Measurements from ENCODE around the gene MUC4.
A peak's percentile ranks its signal among the peaks of the same experiment; 100 is the strongest.
"Not testable (repeated sequence)": the region's sequence is repeated elsewhere in the genome, so short reads cannot be mapped to it uniquely, and the experiment has no call there.

The MUC4 gene

DNA sequence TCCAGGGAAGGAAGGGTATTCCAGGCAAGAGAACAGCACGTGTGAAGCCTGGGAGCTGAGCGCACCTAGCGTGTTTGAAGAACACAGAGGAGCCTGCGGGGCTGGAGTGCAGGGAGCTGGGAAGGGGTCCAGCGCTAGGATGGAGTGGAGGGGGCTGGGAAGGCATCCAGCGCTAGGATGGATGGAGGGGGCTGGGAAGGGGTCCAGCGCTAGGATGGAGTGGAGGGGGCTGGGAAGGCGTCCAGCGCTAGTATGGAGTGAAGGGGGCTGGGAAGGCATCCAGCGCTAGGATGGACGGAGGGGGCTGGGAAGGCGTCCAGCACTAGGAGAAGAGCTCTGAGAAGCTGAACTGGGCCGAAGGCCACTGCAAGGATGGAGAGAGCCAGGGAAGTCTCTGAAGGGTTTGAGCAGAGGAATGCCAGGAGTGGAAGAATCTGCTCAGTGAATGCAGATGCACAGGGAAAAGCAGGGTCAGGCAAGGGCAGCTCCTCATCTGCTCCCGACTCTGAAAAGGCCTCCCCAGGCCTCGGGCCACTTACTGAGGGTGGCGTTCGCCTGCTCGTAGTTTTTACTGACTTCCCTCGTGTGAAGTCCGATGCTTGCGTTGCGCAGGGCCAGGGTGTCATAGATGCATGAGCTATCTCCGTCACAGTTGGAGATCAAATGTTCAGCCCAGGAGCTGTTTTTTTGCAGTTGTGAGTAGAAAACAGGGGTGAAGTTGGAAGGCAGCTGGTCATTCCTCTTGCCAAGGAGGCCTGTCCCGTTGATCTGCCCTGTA is 51.2 kb downstream of the MUC4 start:
- peak; percentile 32 for DNase-seq (ENCODE audit: low spot score)

DNA sequence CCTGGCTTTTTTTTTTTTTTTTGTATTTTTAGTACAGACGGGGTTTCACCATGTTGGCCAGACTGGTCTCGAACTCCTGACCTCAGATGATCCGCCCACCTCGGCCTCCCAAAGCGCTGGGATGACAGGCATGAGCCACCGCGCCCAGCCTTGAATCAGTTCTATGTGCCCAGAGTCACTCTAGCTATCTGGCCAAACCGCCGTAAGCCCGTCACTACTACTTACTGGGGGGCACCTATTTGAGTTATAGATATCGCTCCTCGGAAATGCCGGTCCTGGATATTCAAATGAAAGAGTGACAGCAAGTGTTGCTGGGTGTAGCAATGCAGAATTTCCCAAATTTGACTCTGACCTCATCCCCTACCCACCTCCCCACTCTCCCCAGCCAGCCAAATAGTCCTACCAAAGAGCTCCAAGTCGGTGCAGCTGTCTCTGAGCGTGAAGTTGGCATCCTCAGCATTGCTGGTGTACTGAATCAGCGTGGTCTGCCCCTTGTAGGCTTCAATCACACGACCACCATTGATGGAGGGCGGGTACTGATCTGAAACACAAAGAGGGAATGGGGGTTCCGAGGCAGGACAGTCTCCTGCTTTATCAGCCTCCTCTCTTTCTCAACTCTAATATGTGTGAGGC is 52.9 kb downstream of the MUC4 start:
- no peak for DNase-seq (ENCODE audit: low spot score)

GRCh38 chr3:195757827-195758226 is 53.9 kb downstream of the MUC4 start:
- DNase-seq (ENCODE audit: low spot score), result no peak

DNA sequence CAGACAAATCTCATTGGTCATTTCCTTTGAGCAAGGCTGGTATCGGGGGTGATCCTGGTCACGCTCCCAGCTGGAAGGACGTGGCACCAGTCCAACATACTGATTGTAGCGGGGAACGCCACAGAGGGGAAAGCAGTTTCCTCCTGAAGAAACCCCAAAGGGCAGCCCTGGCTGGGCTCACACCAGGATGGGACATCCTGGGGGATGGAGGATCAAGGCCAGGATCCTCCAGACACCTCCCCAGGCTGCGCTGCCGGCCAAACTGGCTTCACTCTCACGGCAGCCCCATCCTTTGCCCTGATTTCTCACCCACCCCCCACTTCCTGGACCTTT is 54.3 kb downstream of the MUC4 start:
- no peak for DNase-seq (ENCODE audit: low spot score)

- DNase-seq (ENCODE audit: low spot score), result no peak
These were observed 55.7 kb downstream of the MUC4 start for GRCh38 chr3:195755791-195756676.

- no peak for DNase-seq (ENCODE audit: low spot score)
These were observed 56.3 kb downstream of the MUC4 start for GRCh38 chr3:195755391-195755790.

- no peak for DNase-seq (ENCODE audit: low spot score)
These were observed 56.8 kb downstream of the MUC4 start for GRCh38 chr3:195754906-195755305.

DNA sequence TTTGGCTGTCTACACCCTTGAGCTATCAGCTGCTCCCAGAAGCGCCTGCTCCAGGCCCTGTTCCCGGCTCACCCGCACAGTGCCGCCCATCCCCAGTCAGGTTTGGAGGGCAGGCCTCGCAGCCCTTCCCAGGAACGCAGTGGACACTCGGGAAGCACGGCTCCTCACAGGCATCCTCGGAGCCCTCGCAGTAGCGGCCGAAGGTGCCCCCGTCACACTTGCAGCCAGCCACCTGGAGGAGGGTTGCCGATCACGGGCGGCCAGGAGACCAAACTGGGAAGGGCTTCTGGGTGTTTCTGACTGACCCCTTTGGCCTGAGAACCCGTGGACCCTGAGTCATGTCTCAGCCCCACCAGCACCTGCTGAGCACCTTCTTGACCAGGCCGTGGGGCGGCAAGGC is 57.6 kb downstream of the MUC4 start:
- DNase-seq (ENCODE audit: low spot score), result no peak

- no peak for DNase-seq (ENCODE audit: low spot score)
These were observed 58.1 kb downstream of the MUC4 start for GRCh38 chr3:195753581-195753980.

DNA sequence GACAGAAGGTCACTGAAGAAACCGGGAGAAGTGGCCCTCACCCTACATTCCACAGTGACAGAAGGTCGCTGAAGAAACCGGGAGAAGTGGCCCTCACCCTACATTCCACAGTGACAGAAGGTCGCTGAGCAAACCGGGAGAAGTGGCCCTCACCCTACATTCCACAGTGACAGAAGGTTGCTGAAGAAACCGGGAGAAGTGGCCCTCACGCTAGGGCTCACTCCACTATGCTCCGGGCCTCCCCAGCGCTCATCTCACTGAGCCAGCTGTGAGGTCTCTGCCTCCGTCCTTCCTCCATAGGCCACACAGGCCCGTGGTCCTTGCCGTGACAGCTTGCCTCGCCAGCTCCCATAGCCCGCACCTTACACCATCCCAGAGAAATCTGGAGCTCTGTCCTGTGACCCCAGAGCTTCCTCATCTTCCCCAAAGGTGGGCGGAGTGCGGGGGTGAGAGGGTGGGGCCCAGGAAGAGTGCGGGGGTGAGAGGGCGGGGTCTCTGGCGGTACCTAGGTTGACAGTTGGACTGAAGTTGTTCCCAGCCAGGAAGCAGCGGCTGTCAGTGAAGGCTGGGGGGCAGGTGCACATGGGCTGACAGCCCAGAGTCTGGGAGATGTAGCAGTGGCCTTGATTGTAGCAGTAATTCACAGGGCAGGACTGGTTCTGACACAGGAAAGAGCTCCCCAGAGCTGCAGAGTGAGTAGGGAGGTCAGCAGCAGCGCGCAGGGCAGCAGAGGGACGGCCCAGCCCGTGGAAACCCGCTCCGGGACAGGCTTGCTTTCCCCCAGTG is 59.0 kb downstream of the MUC4 start:
- DNase-seq (ENCODE audit: low spot score), result no peak

DNA sequence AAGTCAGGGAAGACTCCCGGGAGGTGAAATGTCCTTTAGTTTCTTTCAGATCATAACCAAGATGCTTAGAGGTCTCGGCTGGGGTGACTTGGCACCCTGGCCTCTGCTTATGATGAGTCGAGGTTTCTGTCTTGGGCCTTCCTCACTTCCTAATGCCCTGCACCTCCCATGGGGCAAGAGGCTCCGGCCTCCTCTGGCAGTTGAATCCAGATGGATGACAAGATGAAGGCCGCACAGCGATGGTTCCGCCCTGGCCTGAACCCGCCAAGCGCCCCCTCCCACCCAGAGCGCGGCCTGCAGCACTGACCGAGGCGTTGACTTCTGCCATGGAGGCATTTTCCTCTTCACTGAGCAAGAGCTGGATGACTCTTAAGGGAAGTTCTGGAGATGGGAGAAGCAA is 59.7 kb downstream of the MUC4 start:
- DNase-seq (ENCODE audit: low spot score), result no peak

- DNase-seq (ENCODE audit: low spot score), result no peak
These were observed 60.2 kb downstream of the MUC4 start for GRCh38 chr3:195751560-195751959.

DNA sequence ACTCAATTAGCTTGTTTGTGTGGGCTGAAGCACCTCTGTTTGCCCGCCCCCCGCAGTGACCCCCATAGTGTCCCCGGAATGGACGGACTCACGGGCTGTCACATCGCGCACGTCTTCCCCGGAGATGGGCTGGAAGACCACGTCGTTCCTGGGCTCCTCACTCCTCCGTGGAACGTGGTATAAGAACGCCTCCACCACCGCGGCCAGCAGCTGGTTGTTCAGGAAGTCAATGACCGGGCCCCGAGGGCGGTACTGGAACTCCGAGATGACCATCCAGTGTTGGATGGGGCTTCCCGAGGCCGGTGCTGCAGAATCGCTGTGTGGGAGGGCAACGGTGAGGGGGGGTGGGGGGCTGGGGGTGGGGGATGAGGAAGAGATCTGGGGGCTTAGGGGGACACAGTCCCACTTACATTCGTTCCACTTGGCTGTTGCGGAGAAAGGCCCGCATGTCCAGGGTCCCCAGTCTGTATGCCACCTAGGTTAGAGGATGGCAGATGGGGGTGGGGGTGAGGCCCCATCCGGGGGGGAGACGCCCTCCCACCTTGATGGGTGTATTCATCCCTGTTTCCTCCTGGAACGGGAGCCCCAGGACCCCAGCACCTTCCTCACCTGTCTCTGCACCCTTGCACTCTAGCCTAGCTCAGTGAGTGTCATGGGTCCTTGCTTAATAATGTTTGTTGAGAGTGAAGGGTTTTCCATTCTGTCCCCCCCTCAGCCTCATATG is 60.8 kb downstream of the MUC4 start:
- DNase-seq (ENCODE audit: low spot score), result no peak

GRCh38 chr3:195749101-195749500 is 62.6 kb downstream of the MUC4 start:
- not testable (repeated sequence) for DNase-seq (ENCODE audit: low spot score)

DNA sequence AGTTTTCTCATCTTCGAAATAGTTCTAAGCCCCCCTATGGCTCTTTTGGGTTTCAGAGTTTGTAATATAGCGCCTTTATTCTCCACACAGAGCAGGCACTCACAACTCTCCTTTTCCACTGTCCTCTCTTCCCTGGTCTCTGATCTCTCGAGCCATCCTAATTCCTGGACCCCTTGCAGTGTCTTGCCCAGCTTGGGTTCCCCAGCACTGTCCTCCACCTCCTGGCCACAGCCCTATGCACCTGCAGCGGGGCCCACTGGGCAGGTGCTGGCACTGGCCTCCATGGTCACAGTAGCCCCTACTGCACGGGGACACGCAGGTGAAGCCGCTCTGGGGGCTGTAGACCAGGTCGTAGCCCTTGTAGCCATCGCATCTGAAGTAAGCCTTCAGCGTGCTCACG is 63.1 kb downstream of the MUC4 start:
- DNase-seq (ENCODE audit: low spot score), result no peak

DNA sequence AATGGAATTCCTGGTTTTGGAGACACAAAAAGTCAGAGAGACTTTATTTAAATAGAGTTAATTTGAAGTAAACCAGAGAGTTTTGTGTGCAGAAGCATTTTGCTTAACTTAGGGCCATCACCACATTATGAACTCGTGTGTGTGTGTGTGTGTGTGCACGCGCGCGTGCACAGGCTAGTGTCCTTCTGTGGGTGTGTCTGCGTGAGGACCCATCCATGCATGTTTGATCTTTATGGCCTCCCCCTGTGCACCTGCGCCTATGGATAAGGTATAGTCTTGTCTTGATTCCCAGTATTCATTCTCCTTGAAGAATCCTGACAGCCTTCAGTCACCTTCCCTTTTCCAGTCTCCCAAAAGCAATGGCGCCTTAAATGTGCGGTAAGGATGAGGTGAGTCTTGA is 65.0 kb downstream of the MUC4 start:
- DNase-seq (ENCODE audit: low spot score), result no peak

- DNase-seq (ENCODE audit: low spot score), result no peak
These were observed 65.4 kb downstream of the MUC4 start for GRCh38 chr3:195746346-195746745.

DNA sequence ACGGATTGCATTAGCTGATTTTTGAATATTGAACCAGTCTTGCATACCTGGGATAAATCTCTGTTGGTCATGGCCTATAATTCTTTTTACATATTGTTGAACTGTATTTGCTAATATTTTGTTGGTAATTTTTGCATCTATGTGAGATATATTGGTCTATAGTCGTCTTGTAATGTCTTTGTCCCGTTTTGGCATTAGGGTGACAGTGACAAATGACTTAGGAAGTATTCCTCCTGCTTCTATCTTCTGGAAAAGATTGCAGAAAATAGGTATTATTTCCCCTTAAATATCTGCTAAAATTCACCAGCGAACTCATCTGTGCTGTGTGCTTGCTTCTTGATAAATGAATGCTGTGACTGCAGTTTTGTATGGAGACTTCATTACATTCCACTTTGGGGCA is 67.3 kb downstream of the MUC4 start:
- no peak for DNase-seq (ENCODE audit: low spot score)

DNA sequence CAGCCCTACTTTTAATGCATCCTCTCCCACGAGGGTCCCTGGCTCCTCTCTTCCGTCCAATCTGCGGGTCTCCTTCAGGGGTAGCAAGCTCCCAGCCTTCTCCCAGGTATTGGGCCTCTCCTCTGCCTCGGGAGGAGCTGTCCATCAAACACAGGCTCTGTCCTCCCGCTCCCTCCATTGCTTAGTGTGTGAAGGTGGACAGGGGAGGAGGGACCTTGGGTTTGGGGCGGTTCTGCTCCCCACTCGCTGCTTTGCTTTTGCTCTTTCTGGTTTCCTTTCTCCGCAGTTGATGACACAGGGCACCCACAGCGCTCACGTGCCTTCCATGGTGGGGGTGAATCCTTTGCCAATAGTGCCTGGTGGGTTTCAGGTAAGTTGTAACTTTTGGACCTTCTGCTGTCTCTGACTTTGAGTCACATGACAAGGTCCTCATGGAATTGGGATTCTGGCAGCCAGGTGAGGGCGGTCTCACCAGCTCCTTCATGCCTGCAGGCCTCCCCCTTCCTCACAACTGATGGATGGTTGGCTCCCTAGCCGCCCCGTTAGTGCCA is 72.1 kb downstream of the MUC4 start:
- DNase-seq (ENCODE audit: low spot score), result peak; percentile 30

GRCh38 chr3:195738274-195739044 is 73.3 kb downstream of the MUC4 start:
- DNase-seq (ENCODE audit: low spot score), result peak; percentile 37
